Fibroblast of lung (primary cell): ENCODE results near the gene TMEM74B. TPM values are rescaled to one million over a fixed set of nuclear protein-coding genes. Genes with fewer than 3 reads are reported as not detected.

Experiments used
- DNase-seq, 2 donors: peaks; one replicate each; pipeline versions ENCODE4 v3.0.0 to v3.0.0-alpha.2; 2010; ENCODE audit warnings: low read depth in 2 of 2
- H2AFZ ChIP-seq: 2 replicates; pipeline ENCODE4 v1.5.1; 2012; ENCODE audit warnings: low read length, control low read depth, inconsistent platforms
- H3K27ac ChIP-seq: 2 replicates; pipeline ENCODE4 v1.5.1; 2011; ENCODE audit warnings: low read length, control low read depth; ENCODE audit not compliant: insufficient read depth
- H3K27me3 ChIP-seq: 2 replicates; pipeline ENCODE4 v1.5.1; 2011; ENCODE audit warnings: mild to moderate bottlenecking, low read length; ENCODE audit not compliant: control insufficient read depth, insufficient read depth
- H3K36me3 ChIP-seq: 2 replicates; pipeline ENCODE4 v1.5.1; 2011; ENCODE audit warnings: low read length; ENCODE audit not compliant: control insufficient read depth, insufficient read depth
- H3K4me1 ChIP-seq: 2 replicates; pipeline ENCODE4 v1.5.1; 2011; ENCODE audit warnings: low read length; ENCODE audit not compliant: control insufficient read depth, insufficient read depth; ENCODE audit errors: extremely low read depth
- H3K4me2 ChIP-seq: 2 replicates; pipeline ENCODE4 v1.5.1; 2011; ENCODE audit warnings: low read length, control low read depth; ENCODE audit not compliant: insufficient read depth; ENCODE audit errors: extremely low read depth
- H3K4me3 ChIP-seq, 4 experiments: fragments of 200-600 bp in 1 of 4; sonication (generic) in 1 of 4; replicated peaks in 1 of 4; 2 replicates each; pipeline ENCODE4 v1.5.1; 2011 to 2016; ENCODE audit warnings: low read length in 4 of 4, low read depth in 3 of 4, mild to moderate bottlenecking in 3 of 4, control low read depth in 2 of 4, inconsistent platforms in 1 of 4, mixed read lengths in 1 of 4; ENCODE audit not compliant: insufficient read depth in 1 of 4; ENCODE audit errors: control extremely low read depth in 1 of 4
- H3K79me2 ChIP-seq: 2 replicates; pipeline ENCODE4 v1.5.1; 2012; ENCODE audit warnings: mild to moderate bottlenecking, low read length, inconsistent platforms; ENCODE audit not compliant: control insufficient read depth, insufficient read depth
- H3K9ac ChIP-seq: 2 replicates; pipeline ENCODE4 v1.5.1; 2011; ENCODE audit warnings: mild to moderate bottlenecking, low read length, control low read depth; ENCODE audit not compliant: insufficient read depth
- H3K9me3 ChIP-seq: 2 replicates; pipeline ENCODE4 v1.5.1; 2012; ENCODE audit warnings: low read depth, low read length; ENCODE audit not compliant: control insufficient read depth, insufficient read depth
- H4K20me1 ChIP-seq: 2 replicates; pipeline ENCODE4 v1.5.1; 2011; ENCODE audit warnings: low read length; ENCODE audit not compliant: control insufficient read depth, insufficient read depth; ENCODE audit errors: extremely low read depth
- CTCF ChIP-seq, 2 donors: IDR thresholded peaks in 1 of 2; conservative IDR thresholded peaks in 1 of 2; 1 replicate in 1 of 2; 2 replicates in 1 of 2; pipeline ENCODE4 v1.5.1; 2011 to 2012; ENCODE audit warnings: low read length in 2 of 2, control low read depth in 1 of 2, inconsistent platforms in 1 of 2, low read depth in 1 of 2, mild to moderate bottlenecking in 1 of 2
- EZH2 ChIP-seq: IDR thresholded peaks from 2 replicates; pipeline ENCODE4 v1.5.1; 2012; ENCODE audit warnings: low read length, control low read depth, mild to moderate bottlenecking; ENCODE audit errors: missing control alignments
- polyA plus RNA-seq, 2 donors: library from polyadenylated mRNA; depleted of rRNA in 1 of 2; stranded (reverse) in 1 of 2; unstranded in 1 of 2; fragments of >200 nt; gene quantifications; 2 replicates each; pipeline ENCODE4 v1.2.1, GENCODE V29; 2011 to 2012; ENCODE audit warnings: missing spikeins in 1 of 2
- total RNA-seq: library from RNA; depleted of rRNA; stranded (reverse); fragments of >200 nt; gene quantifications from 2 replicates; pipeline ENCODE4 v1.2.1, GENCODE V29; 2014

Gene TMEM74B
- total and polyA plus RNA-seq, 2 donors (not counting 1 experiment from before 2014, with no cell fraction given): not detected

DNA sequence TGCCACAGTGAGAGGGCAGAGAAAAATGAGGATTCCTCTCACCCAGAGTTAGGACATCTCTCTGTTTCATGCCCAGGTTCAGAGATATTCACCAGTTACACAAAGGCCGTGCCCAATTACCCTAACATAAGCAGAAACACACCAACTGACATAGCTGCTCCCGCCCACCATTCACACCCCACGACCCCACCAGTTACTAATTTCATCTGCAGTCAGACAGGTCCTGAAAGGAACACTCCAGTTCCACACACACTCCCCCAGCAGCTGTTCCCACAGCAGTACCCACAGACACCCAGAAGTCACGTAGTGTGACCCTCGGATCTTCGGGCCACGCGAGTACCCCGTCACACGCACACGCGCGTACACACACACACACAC is 532 bp downstream of the TMEM74B start:
- no peaks in the 10 kb centered on the region for H3K9me3 ChIP-seq
- H3K9ac ChIP-seq: no peak overlapping the region
- H3K4me2 ChIP-seq: no peak overlapping the region
- H4K20me1 ChIP-seq: no peaks in the 10 kb centered on the region
- H3K27me3 ChIP-seq: peaks cover 38% of the 10 kb centered on the region
- no peaks in the 10 kb centered on the region for H3K36me3 ChIP-seq
- H3K27ac ChIP-seq: no peak overlapping the region
- no peaks in the 10 kb centered on the region for H3K79me2 ChIP-seq
- TF ChIP-seq EZH2: no peak
- no peak for TF ChIP-seq CTCF (conservative IDR thresholded peaks at IDR 0.05 in 1 of 2, IDR thresholded peaks at IDR 0.05 in 1 of 2; ENCODE audit: low read depth in 1 of 2, low read length in 2 of 2)
- no peak overlapping the region for H3K4me3 ChIP-seq
- DNase-seq: no peak
- H2AFZ ChIP-seq: no peak overlapping the region
- H3K4me1 ChIP-seq: no peaks in the 10 kb centered on the region

GRCh38 chr20:1183153-1183552 is 1.6 kb downstream of the TMEM74B start:
- no peaks in the 10 kb centered on the region for H3K9me3 ChIP-seq
- no peaks in the 10 kb centered on the region for H3K36me3 ChIP-seq
- no peak overlapping the region for H3K27ac ChIP-seq
- peaks cover 33% of the 10 kb centered on the region for H3K27me3 ChIP-seq
- H3K4me1 ChIP-seq: no peaks in the 10 kb centered on the region
- TF ChIP-seq CTCF (conservative IDR thresholded peaks at IDR 0.05 in 1 of 2, IDR thresholded peaks at IDR 0.05 in 1 of 2; ENCODE audit: low read depth in 1 of 2, low read length in 2 of 2) (no peak), EZH2 (no peak)
- H3K4me3 ChIP-seq: no peak overlapping the region
- H3K9ac ChIP-seq: no peak overlapping the region
- no peaks in the 10 kb centered on the region for H4K20me1 ChIP-seq
- DNase-seq: no peak
- H2AFZ ChIP-seq: no peak overlapping the region
- no peaks in the 10 kb centered on the region for H3K79me2 ChIP-seq
- no peak overlapping the region for H3K4me2 ChIP-seq

DNA sequence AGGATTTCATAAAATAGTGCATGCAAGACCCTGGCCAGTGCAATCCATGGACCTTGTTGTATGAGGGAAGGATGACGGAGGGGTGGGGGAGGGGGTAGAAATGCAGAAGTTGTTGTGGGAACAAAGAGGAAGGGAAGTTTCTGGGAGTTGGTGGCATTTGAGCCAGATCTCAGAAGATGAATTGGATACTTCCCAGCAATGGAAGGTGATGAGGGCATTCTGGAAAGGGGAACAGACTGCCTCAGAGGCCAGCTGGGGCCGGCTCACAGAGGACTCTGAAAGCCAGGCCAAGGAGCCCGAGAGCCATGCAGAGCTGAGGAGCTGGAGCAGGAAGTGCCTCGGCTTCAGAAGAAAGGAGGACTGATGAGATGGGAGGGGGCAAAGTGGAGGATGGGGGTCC is 2.7 kb downstream of the TMEM74B start:
- Histone ChIP-seq H3K4me1 (no peaks in the 10 kb centered on the region), H3K4me2 (no peak overlapping the region)
- no peak for DNase-seq

More for the DNA sequence above, 2.7 kb downstream of the TMEM74B start:
- Histone ChIP-seq H3K4me3 (no peak overlapping the region), H3K27me3 (peaks cover 33% of the 10 kb centered on the region), H3K9ac (no peak overlapping the region), H4K20me1 (no peaks in the 10 kb centered on the region), H3K27ac (no peak overlapping the region), H2AFZ (no peak overlapping the region), H3K79me2 (no peaks in the 10 kb centered on the region), H3K36me3 (no peaks in the 10 kb centered on the region), H3K9me3 (no peaks in the 10 kb centered on the region)
- TF ChIP-seq EZH2: no peak
- TF ChIP-seq CTCF (conservative IDR thresholded peaks at IDR 0.05 in 1 of 2, IDR thresholded peaks at IDR 0.05 in 1 of 2; ENCODE audit: low read depth in 1 of 2, low read length in 2 of 2): no peak
